IPS-18c (cell line): Measurements from ENCODE around the gene CABLES1.

Experiments used
- H3K4me3 ChIP-seq: 2 replicates; pipeline ENCODE4 v1.7.0; 2013; ENCODE audit warnings: low read depth, mild to moderate bottlenecking, low read length, moderate library complexity; ENCODE audit not compliant: insufficient read depth
- H3K9me3 ChIP-seq: one replicate; pipeline ENCODE4 v1.6.1; 2013; ENCODE audit warnings: mild to moderate bottlenecking, low read length, moderate library complexity; ENCODE audit not compliant: control insufficient read depth, insufficient read depth

The CABLES1 gene

GRCh38 chr18:23213200-23213599 lies 77.9 kb downstream of the CABLES1 start:
- Histone ChIP-seq H3K9me3 (no peaks in the 10 kb centered on the region), H3K4me3 (no peak overlapping the region)

GRCh38 chr18:23217781-23218180 lies 82.5 kb downstream of the CABLES1 start:
- H3K4me3 ChIP-seq = no peak overlapping the region

DNA sequence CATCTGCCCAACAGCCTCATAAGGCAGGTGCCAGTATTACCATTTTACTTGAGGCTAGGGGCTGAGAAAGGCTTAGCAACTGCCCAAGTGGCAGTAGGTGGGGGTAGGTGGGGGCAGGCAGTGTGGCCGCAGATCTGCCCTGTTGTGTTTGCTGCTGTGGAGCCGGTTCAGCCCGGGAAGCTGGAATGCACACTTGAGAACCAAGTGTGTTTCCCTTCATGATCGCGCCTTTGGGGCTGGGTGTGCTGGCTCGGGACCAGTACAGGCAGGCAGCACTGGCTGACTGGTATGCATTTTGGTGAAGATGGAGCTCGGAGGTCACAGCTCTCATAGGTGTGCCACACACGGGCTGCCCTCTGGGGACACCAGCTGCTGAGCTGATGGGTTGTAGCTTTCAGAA lies 85.1 kb downstream of the CABLES1 start:
- no peak overlapping the region for H3K4me3 ChIP-seq
- no peaks in the 10 kb centered on the region for H3K9me3 ChIP-seq

More at GRCh38 chr18:23217781-23218180, 82.5 kb downstream of the CABLES1 start:
- no peaks in the 10 kb centered on the region for H3K9me3 ChIP-seq

- no peaks in the 10 kb centered on the region for H3K9me3 ChIP-seq
Measured at GRCh38 chr18:23223641-23224040, 88.4 kb downstream of the CABLES1 start.

GRCh38 chr18:23225503-23225902 lies 90.2 kb downstream of the CABLES1 start:
- no peaks in the 10 kb centered on the region for H3K9me3 ChIP-seq

More at GRCh38 chr18:23223641-23224040, 88.4 kb downstream of the CABLES1 start:
- no peak overlapping the region for H3K4me3 ChIP-seq

DNA sequence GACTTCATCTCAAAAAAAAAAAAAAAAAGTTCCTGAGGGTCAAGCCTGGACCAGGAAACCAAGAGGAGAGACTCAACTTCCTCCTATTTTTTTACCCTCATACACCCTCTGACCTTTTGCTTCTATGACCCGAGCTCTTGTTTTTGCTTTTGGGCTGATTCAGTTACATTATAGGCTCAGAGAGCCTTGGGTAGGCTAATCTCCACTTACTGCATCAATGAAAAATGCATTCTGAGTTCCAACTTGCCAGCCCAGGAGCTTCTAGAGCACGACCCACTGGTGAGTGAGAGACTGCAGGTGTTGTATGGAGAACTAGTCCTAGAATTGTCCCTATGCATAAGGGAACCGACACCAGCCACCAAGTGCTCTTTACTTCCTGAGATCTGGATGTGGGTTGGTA lies 91.1 kb downstream of the CABLES1 start:
- Histone ChIP-seq H3K9me3 (no peaks in the 10 kb centered on the region), H3K4me3 (no peak overlapping the region)

More at GRCh38 chr18:23225503-23225902, 90.2 kb downstream of the CABLES1 start:
- H3K4me3 ChIP-seq = no peak overlapping the region

DNA sequence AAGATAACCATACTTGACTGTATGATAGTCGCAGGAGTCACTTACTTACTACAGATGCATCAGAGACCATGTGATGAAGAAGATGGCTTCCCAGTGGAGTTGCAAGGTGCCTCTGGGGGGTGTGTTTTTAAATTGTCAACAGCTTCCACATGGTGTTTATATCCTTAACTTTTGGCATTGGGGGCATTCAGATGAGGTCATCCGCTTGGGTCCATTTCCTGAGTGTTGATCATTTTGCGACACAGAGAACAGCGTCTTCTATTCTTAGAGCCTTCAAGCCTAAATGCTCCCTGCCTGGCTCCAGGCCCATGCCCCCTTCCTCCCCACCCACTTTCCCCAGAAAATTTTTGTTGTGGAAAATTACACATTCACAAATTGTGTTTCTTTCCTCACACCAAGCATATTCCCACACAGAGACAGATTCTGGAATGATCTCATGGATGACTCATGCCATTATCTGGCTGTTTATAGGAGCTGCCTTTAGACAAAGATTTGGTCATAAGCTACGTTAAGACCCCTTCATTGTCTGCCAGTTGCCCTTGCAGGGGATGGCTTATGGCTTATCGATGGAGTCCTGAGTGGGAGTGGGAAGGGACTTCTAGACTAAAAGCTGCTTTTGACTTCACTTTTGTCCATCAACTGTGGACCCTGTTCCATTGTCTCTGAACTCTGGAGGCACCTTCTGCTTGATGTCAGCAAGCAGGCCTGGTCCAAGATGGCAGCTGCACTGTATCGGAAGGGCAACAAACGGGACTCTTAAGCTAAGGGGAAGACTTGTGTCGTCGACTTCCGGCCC lies 91.8 kb downstream of the CABLES1 start:
- Histone ChIP-seq H3K4me3 (no peak overlapping the region), H3K9me3 (no peaks in the 10 kb centered on the region)

DNA sequence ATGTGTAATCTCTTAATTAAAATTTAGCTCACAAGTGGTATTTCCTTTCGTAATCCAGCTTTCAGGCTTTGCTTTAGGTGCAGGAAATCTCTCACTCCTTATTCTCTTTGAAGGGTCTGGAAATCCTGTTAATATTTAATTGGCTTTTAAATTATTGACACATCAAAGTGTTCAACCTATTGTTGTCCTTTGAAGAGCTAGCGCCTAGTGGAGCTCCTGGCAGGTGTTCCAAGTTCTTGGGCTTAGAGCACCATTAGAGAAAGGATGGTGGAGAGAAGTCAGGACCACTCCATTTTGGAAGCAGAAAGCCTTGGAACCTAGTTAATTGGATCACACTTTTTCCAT lies 92.4 kb downstream of the CABLES1 start:
- H3K4me3 ChIP-seq = no peak overlapping the region
- H3K9me3 ChIP-seq = no peaks in the 10 kb centered on the region

GRCh38 chr18:23228102-23229061 lies 93.1 kb downstream of the CABLES1 start:
- Histone ChIP-seq H3K9me3 (no peaks in the 10 kb centered on the region), H3K4me3 (no peak overlapping the region)

DNA sequence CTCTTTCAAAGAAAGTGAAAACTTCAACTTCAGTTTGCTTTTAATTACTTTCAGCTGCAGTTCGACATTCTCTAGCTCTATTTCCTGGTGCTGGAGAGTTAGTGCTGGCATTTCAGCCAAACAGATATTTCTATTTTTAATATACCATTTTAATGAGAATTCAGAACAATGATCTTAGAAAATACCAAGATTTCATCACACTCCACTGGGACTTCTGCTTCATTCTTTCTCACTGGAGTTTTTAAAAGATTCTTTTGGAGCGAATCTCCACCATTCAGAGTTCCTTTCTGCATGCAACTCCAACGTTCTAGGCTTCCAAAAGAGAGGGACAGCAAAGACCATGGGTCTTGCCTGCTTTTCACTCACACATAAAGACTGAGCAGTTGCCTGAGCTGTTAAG lies 94.2 kb downstream of the CABLES1 start:
- H3K9me3 ChIP-seq = no peaks in the 10 kb centered on the region
- no peak overlapping the region for H3K4me3 ChIP-seq

DNA sequence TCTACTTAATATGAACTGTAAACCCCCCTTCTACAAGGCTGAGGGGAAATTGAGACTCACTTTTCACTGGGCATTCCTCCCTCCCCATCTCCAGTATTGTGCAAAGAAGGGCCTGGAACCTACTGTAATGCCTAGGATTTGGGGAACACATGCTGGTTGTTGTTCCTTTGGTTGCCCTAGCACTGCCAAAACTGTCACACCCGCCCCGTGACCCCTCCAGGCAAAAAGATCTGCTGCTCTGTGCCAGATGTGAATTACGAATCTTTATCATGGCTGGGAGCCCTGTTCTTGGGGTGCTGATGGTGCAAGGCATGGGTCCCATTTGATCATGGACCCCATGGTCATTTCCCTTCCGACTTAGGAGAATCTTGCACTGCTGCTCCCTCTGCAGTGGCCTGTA lies 95.4 kb downstream of the CABLES1 start:
- H3K9me3 ChIP-seq = no peaks in the 10 kb centered on the region
- no peak overlapping the region for H3K4me3 ChIP-seq

GRCh38 chr18:23231340-23232021 lies 96.2 kb downstream of the CABLES1 start:
- Histone ChIP-seq H3K9me3 (no peaks in the 10 kb centered on the region), H3K4me3 (no peak overlapping the region)

DNA sequence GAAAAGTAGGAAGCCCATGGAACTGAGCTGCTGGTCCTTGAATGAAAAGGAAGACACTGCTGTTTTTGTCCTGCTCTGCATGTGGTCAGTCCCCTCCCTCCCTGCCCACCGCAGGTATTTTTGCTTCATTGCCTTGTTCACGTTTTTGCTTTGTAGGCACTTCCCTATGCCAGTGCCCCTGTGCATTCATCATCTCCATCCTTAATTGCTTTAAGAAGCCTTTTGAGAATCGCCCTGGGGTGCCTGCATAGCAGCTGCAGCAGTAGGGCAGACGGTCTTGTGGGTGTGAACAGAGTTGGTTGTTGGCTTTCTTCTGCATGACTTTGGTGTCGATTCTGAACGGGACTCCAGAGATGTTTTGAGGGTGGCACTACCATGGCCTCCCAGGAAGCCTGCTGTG lies 97.0 kb downstream of the CABLES1 start:
- no peaks in the 10 kb centered on the region for H3K9me3 ChIP-seq
- no peak overlapping the region; the same call in 1 of the 2 replicates for H3K4me3 ChIP-seq

DNA sequence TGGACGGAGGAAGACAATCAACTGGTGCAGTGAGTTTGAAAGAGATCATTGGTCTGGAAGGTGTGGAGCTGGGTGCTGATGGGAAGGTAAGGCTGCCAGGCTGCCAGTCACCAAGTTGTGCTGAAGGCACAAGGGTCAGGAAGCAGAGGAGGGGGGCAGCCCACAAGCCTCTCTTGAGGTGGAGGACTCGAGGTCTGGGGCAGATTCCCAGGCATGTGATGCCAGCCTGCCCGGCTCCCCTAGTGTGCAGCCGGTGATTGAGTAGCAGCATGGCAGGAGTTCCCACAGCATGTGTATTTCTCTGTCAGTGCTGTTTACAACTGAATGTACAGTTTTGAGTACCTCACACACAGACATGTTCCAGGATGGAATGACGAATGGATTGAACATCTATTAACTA lies 99.3 kb downstream of the CABLES1 start:
- H3K9me3 ChIP-seq = no peaks in the 10 kb centered on the region
- H3K4me3 ChIP-seq = no peak overlapping the region

GRCh38 chr18:23235336-23235735 lies 100.1 kb downstream of the CABLES1 start:
- no peaks in the 10 kb centered on the region for H3K9me3 ChIP-seq

GRCh38 chr18:23235860-23236259 lies 100.6 kb downstream of the CABLES1 start:
- Histone ChIP-seq H3K9me3 (no peaks in the 10 kb centered on the region), H3K4me3 (no peak overlapping the region)

More at GRCh38 chr18:23235336-23235735, 100.1 kb downstream of the CABLES1 start:
- no peak overlapping the region for H3K4me3 ChIP-seq

DNA sequence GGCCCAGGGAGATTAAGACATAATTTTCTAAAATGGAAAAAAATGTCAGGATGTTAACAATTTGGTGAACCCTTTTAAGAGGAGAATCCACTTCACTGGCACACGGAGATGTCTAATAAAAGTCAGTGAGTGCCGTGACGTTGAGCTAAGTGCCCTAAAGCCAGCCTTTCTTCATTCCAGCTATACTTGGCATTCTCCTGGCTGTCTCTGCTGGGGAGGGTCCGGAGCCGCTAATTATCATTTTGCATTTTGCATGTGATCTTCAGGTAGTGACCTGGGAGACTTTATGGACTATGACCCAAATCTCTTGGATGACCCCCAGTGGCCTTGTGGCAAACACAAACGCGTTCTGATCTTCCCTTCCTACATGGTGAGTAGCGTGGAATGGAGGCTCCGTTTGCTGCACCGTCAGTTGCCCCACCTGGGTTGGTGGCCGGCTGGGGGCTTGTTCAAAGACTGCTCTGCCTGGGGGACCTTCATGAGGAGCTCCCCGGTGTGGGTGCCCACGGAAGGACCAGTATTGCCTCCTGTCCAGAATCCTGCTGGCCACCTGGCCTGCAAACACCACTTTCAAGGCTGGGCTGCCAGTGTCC lies 101.7 kb downstream of the CABLES1 start:
- no peaks in the 10 kb centered on the region for H3K9me3 ChIP-seq
- H3K4me3 ChIP-seq = no peak overlapping the region
